MM.1S (cell line): ENCODE measurements around the gene TSR1.

Experiments
- DNase-seq: peaks from one replicate; pipeline ENCODE4 v3.0.0-alpha.2; 2015
- H2AFZ ChIP-seq: fragments of 300-600 bp; sonication (generic); 2 replicates; pipeline ENCODE4 v1.6.0; 2016; ENCODE audit warnings: antibody characterized with exemption, low read length
- H3F3A ChIP-seq: fragments of 300-600 bp; sonication (generic); 2 replicates; pipeline ENCODE4 v1.6.1; 2016; ENCODE audit warnings: mild to moderate bottlenecking, antibody characterized with exemption, low read length, moderate library complexity, mixed read lengths; ENCODE audit not compliant: insufficient read depth
- H3K27ac ChIP-seq: fragments of 300-600 bp; sonication (generic); 2 replicates; pipeline ENCODE4 v1.5.1; 2016; ENCODE audit warnings: mild to moderate bottlenecking, low read length
- H3K27me3 ChIP-seq: fragments of 300-600 bp; sonication (generic); replicated peaks from 2 replicates; pipeline ENCODE4 v1.6.0; 2016; ENCODE audit warnings: low read length; ENCODE audit not compliant: insufficient read depth
- H3K36me3 ChIP-seq: fragments of 300-600 bp; sonication (generic); replicated peaks from 2 replicates; pipeline ENCODE4 v1.6.1; 2016; ENCODE audit warnings: mild to moderate bottlenecking, low read length, mixed read lengths; ENCODE audit not compliant: insufficient read depth
- H3K4me1 ChIP-seq: fragments of 300-600 bp; sonication (generic); 2 replicates; pipeline ENCODE4 v1.6.1; 2016; ENCODE audit warnings: low read length, mixed read lengths
- H3K4me2 ChIP-seq: fragments of 300-600 bp; sonication (generic); 2 replicates; pipeline ENCODE4 v1.6.0; 2016; ENCODE audit warnings: low read depth, low read length
- H3K4me3 ChIP-seq: fragments of 300-600 bp; sonication (generic); 2 replicates; pipeline ENCODE4 v1.5.1; 2016; ENCODE audit warnings: low read length, mixed read lengths
- H3K79me2 ChIP-seq: fragments of 300-600 bp; sonication (generic); 2 replicates; pipeline ENCODE4 v1.6.1; 2016; ENCODE audit warnings: mixed run types, low read length, mixed read lengths
- H3K9ac ChIP-seq: fragments of 300-600 bp; sonication (generic); 2 replicates; pipeline ENCODE4 v1.6.1; 2016; ENCODE audit warnings: low read length, mixed read lengths
- H3K9me2 ChIP-seq: fragments of 300-600 bp; sonication (generic); replicated peaks from 2 replicates; pipeline ENCODE4 v1.6.1; 2016; ENCODE audit warnings: mild to moderate bottlenecking, low read length, mixed read lengths; ENCODE audit not compliant: insufficient read depth
- H3K9me3 ChIP-seq: fragments of 300-600 bp; sonication (generic); replicated peaks from 2 replicates; pipeline ENCODE4 v1.6.1; 2016; ENCODE audit warnings: mild to moderate bottlenecking, low read length, mixed read lengths; ENCODE audit not compliant: insufficient read depth
- H4K20me1 ChIP-seq: fragments of 300-600 bp; sonication (generic); 2 replicates; pipeline ENCODE4 v1.6.1; 2016; ENCODE audit warnings: mild to moderate bottlenecking, low read length, moderate library complexity, mixed read lengths; ENCODE audit not compliant: insufficient read depth
- CTCF ChIP-seq: fragments of 300-600 bp; sonication (generic); IDR thresholded peaks from 2 replicates; pipeline ENCODE4 v1.5.1; 2016; ENCODE audit warnings: antibody characterized with exemption, low read length, mixed read lengths
- EZH2 ChIP-seq: fragments of 300-600 bp; sonication (generic); optimal IDR thresholded peaks from 2 replicates; pipeline ENCODE3; 2017; ENCODE audit warnings: low read depth, mild to moderate bottlenecking, antibody characterized with exemption, low read length, mixed read lengths
- EZH2phosphoT487 ChIP-seq: fragments of 300-600 bp; sonication (generic); IDR thresholded peaks from 2 replicates; pipeline ENCODE4 v1.6.1; 2018; ENCODE audit warnings: antibody characterized with exemption, low read length

TSR1 gene

GRCh38 chr17:2336215-2336851, at the start of gene TSR1:
TSR1 (minus strand) TSS chr17:2336457; CDS start chr17:2336427, 30 bp downstream.
- peaks cover 28% of the 10 kb centered on the region for H3K36me3 ChIP-seq
- peaks cover 12% of the 10 kb centered on the region; the same call in 1 of the 2 replicates for H3K4me1 ChIP-seq
- peak within 1 kb of the TSS; percentile 97 for H2AFZ ChIP-seq
- H3K27me3 ChIP-seq: no peaks in the 10 kb centered on the region
- H3K4me2 ChIP-seq: peak within 1 kb of the TSS; percentile 100
- H3K4me3 ChIP-seq: peak within 1 kb of the TSS; percentile 85
- H4K20me1 ChIP-seq: no peaks in the 10 kb centered on the region
- H3K9ac ChIP-seq: peak within 1 kb of the TSS; percentile 86
- H3K9me3 ChIP-seq: no peaks in the 10 kb centered on the region
- peaks cover 47% of the 10 kb centered on the region for H3K79me2 ChIP-seq
- DNase-seq: peak; percentile 92
- H3K9me2 ChIP-seq: no peaks in the 10 kb centered on the region
- peak; percentile 23 for TF ChIP-seq CTCF
- TF ChIP-seq EZH2: no peak
- peaks cover 12% of the 10 kb centered on the region for H3F3A ChIP-seq
- H3K27ac ChIP-seq: peak within 1 kb of the TSS; percentile 53

- H3F3A ChIP-seq: 0 out of 2 replicates have a peak, but pooled peaks cover 9% of the 10 kb centered on the region
- no peak overlapping the region for H3K4me2 ChIP-seq
- no peaks in the 10 kb centered on the region for H3K36me3 ChIP-seq
- no peaks in the 10 kb centered on the region for H4K20me1 ChIP-seq
- H3K27ac ChIP-seq: no peak overlapping the region
- H3K9ac ChIP-seq: no peak overlapping the region
- TF ChIP-seq CTCF (no peak), EZH2phosphoT487 (no peak), EZH2 (no peak)
- H3K79me2 ChIP-seq: peaks cover 19% of the 10 kb centered on the region
- DNase-seq: no peak
- no peaks in the 10 kb centered on the region for H3K27me3 ChIP-seq
- H2AFZ ChIP-seq: no peak overlapping the region
- H3K9me3 ChIP-seq: no peaks in the 10 kb centered on the region
- no peaks in the 10 kb centered on the region for H3K4me1 ChIP-seq
- no peaks in the 10 kb centered on the region for H3K9me2 ChIP-seq
- no peak overlapping the region for H3K4me3 ChIP-seq
Measured at GRCh38 chr17:2385240-2386210, 49.3 kb upstream of the TSR1 start.

GRCh38 chr17:2384439-2385127, 48.3 kb upstream of the TSR1 start:
- TF ChIP-seq EZH2phosphoT487: no peak
- TF ChIP-seq EZH2: no peak
- no peak for TF ChIP-seq CTCF
- no peak overlapping the region for H2AFZ ChIP-seq
- H3K4me3 ChIP-seq: no peak overlapping the region
- no peak overlapping the region for H3K27ac ChIP-seq
- H3K9ac ChIP-seq: no peak overlapping the region
- H3K4me2 ChIP-seq: no peak overlapping the region
- H3K4me1 ChIP-seq: no peaks in the 10 kb centered on the region
- no peaks in the 10 kb centered on the region for H3K27me3 ChIP-seq
- H3K36me3 ChIP-seq: no peaks in the 10 kb centered on the region
- H3K9me3 ChIP-seq: no peaks in the 10 kb centered on the region
- DNase-seq: no peak
- H4K20me1 ChIP-seq: no peaks in the 10 kb centered on the region
- H3F3A ChIP-seq: 0 out of 2 replicates have a peak, but pooled peaks cover 9% of the 10 kb centered on the region
- no peaks in the 10 kb centered on the region for H3K9me2 ChIP-seq
- peaks cover 9% of the 10 kb centered on the region; the same call in 1 of the 2 replicates for H3K79me2 ChIP-seq
